Calu3 (cell line): ENCODE results near the gene TUT4. TPM values are rescaled to one million over a fixed set of nuclear protein-coding genes. Genes with fewer than 3 reads are reported as not detected.

Experiments used
- BruUV-seq: library from RNA; stranded (reverse); fragments of 400-500 nt; replicated peaks from 2 replicates; lab custom pipeline; 2021; lab: Mats Ljungman, UMichigan
- CTCF ChIA-PET: fragments of 300-600 bp; sonication (Branson Sonifier 250); formaldehyde crosslinking; loops from one replicate; lab custom pipeline; 2022; ENCODE audit warnings: antibody characterized with exemption; lab: Charles Lee
- DNase-seq: peaks from one replicate; pipeline ENCODE4 v3.0.0; 2022
- H3K27ac Mint-ChIP-seq: one replicate; pipeline ENCODE4 v1.8.0; 2022; ENCODE audit warnings: mixed read lengths; ENCODE audit not compliant: unreplicated experiment
- H3K27me3 Mint-ChIP-seq: one replicate; pipeline ENCODE4 v1.8.0; 2022; ENCODE audit warnings: mixed read lengths; ENCODE audit not compliant: unreplicated experiment
- H3K36me3 Mint-ChIP-seq: one replicate; pipeline ENCODE4 v1.8.0; 2022; ENCODE audit warnings: mild to moderate bottlenecking, moderate library complexity, mixed read lengths; ENCODE audit not compliant: insufficient read depth, unreplicated experiment
- H3K4me1 Mint-ChIP-seq: one replicate; pipeline ENCODE4 v1.8.0; 2022; ENCODE audit warnings: mild to moderate bottlenecking, low read depth, mixed read lengths; ENCODE audit not compliant: unreplicated experiment
- H3K4me3 Mint-ChIP-seq: one replicate; pipeline ENCODE4 v1.8.0; 2022; ENCODE audit warnings: mild to moderate bottlenecking, low read depth, moderate library complexity, mixed read lengths; ENCODE audit not compliant: unreplicated experiment
- H3K9me3 Mint-ChIP-seq: one replicate; pipeline ENCODE4 v1.8.0; 2022; ENCODE audit warnings: low read depth, mixed read lengths; ENCODE audit not compliant: unreplicated experiment
- intact Hi-C: fragments of 100-400 bp; cut with micrococcal nuclease; formaldehyde crosslinking; loops from one replicate; pipeline ENCODE4 v1.10.0; 2022; ENCODE audit not compliant: unreplicated experiment
- total RNA-seq: library from RNA; stranded (reverse); gene quantifications from 2 replicates; pipeline ENCODE4 v1.2.3, GENCODE V29; 2022
- TF ChIP-seq, protein P1 (sequence below): fragments of 200-600 bp; IDR thresholded peaks from one replicate; pipeline ENCODE4 v1.8.0; 2022; ENCODE audit warnings: antibody characterized with exemption; ENCODE audit not compliant: unreplicated experiment

Gene TUT4
- total RNA-seq, 1 experiment from 2014 or later: 55.9 TPM

DNA sequence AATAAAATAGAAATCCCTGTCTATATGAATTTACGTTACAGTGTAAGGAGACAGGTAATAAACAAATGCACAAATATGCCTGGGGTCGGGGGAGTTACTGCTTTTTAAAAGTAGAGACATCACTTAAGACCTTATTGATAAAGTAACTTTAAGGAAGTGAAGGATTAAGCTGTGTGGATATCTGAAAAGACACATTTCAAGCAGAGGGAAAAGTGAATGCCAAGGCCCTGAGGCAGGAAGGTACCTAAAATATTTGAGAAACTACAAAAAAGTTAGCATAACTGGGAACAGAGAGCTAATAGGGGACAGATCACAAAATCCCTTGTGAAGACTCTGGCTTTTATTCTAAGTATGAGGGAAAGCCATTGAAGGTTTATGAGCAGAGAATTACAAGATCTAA, 41.5 kb downstream of the TUT4 start:
- Mint-ChIP-seq H3K36me3 (peaks cover 3% of the 10 kb centered on the region), H3K9me3 (no peaks in the 10 kb centered on the region), H3K4me3 (no peak overlapping the region), H3K27ac (no peak overlapping the region), H3K27me3 (no peaks in the 10 kb centered on the region), H3K4me1 (no peaks in the 10 kb centered on the region)
- TF ChIP-seq, protein P1, sequence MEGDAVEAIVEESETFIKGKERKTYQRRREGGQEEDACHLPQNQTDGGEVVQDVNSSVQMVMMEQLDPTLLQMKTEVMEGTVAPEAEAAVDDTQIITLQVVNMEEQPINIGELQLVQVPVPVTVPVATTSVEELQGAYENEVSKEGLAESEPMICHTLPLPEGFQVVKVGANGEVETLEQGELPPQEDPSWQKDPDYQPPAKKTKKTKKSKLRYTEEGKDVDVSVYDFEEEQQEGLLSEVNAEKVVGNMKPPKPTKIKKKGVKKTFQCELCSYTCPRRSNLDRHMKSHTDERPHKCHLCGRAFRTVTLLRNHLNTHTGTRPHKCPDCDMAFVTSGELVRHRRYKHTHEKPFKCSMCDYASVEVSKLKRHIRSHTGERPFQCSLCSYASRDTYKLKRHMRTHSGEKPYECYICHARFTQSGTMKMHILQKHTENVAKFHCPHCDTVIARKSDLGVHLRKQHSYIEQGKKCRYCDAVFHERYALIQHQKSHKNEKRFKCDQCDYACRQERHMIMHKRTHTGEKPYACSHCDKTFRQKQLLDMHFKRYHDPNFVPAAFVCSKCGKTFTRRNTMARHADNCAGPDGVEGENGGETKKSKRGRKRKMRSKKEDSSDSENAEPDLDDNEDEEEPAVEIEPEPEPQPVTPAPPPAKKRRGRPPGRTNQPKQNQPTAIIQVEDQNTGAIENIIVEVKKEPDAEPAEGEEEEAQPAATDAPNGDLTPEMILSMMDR: no peak
- CTCF ChIA-PET: no interaction called here
- no peak for DNase-seq
- intact Hi-C loops: no loop called here
- no TSS peak for BruUV-seq

DNA sequence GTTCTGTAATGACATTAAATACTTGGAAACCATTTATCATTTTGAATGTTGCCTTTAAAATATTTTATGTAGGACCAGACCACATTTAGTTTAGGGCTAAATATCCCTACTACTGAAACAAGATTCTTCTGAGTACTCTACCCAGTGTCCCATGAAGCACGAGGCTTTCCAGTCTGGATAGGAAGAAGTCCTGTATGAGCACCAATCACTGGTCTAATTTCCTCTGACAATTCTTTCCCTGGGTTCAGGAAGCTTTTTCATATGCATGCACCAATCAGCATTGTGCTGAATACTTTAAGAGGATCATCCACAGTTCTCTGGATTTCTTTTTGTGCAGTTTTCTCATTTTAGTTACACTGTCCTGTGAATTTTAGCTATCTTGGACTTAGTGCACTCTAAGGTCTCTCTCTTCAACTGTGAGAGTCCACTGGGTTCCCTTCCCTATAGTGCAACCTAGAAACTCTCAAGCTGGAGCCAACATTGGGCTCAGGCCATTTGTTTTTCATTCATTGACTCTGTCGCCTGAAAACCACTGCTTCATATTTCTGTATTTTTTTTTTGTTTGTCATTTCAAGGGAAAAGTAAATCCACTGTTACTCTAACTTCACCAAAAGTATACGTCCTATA, 45.9 kb downstream of the TUT4 start:
- BruUV-seq: no TSS peak
- Mint-ChIP-seq H3K27me3 (no peaks in the 10 kb centered on the region), H3K4me3 (no peak overlapping the region), H3K27ac (no peak overlapping the region), H3K36me3 (no peaks in the 10 kb centered on the region), H3K9me3 (no peaks in the 10 kb centered on the region), H3K4me1 (no peaks in the 10 kb centered on the region)
- intact Hi-C loops: no loop called here
- TF ChIP-seq, protein P1: no peak
- CTCF ChIA-PET: interaction anchor here (0.6 kb wide), 1 partner anchor 162 kb away, joined by 7 read pairs; no protein-coding TSS in a partner anchor
- no peak for DNase-seq

DNA sequence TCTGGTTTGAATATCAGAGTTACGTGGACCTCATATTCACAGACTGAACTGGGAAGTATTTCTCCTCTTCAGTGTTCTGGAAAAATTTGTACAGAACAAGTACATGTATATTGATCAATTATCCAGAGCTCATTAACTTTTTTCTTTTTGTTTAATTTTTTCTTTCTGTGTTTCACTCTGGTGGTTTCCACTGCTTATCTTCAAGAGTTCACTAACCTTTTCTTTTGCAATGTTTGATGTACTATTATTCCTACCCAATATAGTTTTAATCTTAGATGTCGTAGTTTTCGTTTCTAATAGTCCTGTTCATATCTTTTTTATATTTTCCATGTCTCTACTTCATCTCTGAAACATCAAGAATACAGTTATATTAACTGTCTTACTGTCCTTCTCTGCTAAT, 46.5 kb downstream of the TUT4 start:
- DNase-seq: no peak
- Mint-ChIP-seq H3K27ac (no peak overlapping the region), H3K36me3 (no peaks in the 10 kb centered on the region), H3K4me3 (no peak overlapping the region), H3K4me1 (no peaks in the 10 kb centered on the region), H3K27me3 (no peaks in the 10 kb centered on the region), H3K9me3 (no peaks in the 10 kb centered on the region)
- intact Hi-C loops: no loop called here
- BruUV-seq: no TSS peak
- CTCF ChIA-PET: interaction anchor here (0.6 kb wide), 1 partner anchor 163 kb away, joined by 7 read pairs; no protein-coding TSS in a partner anchor
- TF ChIP-seq, protein P1: no peak

DNA sequence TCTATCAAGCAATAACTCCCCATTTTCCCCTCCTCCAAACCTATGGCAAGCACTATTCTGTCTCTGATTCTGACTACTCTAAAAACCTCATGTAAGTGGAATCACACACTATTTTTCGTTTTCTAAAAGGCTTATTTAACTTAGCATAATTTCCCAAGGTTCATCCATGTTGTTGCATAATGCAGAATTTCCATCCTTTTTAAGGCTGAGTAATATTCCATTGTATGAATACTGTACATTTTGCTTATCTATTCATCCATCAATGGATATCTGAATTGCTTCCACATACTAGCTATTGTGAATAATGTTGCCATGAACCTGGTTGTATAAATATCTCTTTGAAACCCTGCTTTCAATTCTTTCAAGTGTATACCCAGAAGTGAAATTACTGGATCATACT, 48.2 kb downstream of the TUT4 start:
- Mint-ChIP-seq H3K4me3 (no peak overlapping the region), H3K27ac (no peak overlapping the region), H3K9me3 (no peaks in the 10 kb centered on the region), H3K27me3 (no peaks in the 10 kb centered on the region), H3K4me1 (no peaks in the 10 kb centered on the region), H3K36me3 (no peaks in the 10 kb centered on the region)
- intact Hi-C loops: no loop called here
- no peak for DNase-seq
- BruUV-seq: no TSS peak
- CTCF ChIA-PET: interaction anchor here (0.6 kb wide), 1 partner anchor 8 kb away, joined by 3 read pairs; no protein-coding TSS in a partner anchor
- TF ChIP-seq, protein P1: no peak
